Non-pigmented ciliary epithelial cell (primary cell): ENCODE results near the gene RNMT.

Experiments
- DNase-seq: peaks from one replicate; pipeline ENCODE4 v3.0.0-alpha.2; 2010; ENCODE audit warnings: low read depth

The RNMT gene

GRCh38 chr18:13811993-13812392 is 85.5 kb downstream of the RNMT start:
- DNase-seq, result no peak

GRCh38 chr18:13813271-13813849 is 86.9 kb downstream of the RNMT start:
- DNase-seq, result peak; percentile 15
